PC-9 (cell line): ENCODE results near the gene DFFA. TPM values are rescaled to one million over a fixed set of nuclear protein-coding genes. Genes with fewer than 3 reads are reported as not detected.

ENCODE experiments used
- BruUV-seq: library from RNA; stranded (reverse); fragments of 400-500 nt; replicated peaks from 2 replicates; lab custom pipeline; 2021; lab: Mats Ljungman, UMichigan
- CTCF ChIA-PET: fragments of 300-600 bp; sonication (Branson Sonifier 250); formaldehyde crosslinking; loops from one replicate; lab custom pipeline; 2022; ENCODE audit warnings: antibody characterized with exemption; lab: Charles Lee
- POLR2A ChIA-PET: fragments of 300-600 bp; sonication (Branson Sonifier 250); formaldehyde crosslinking; loops from one replicate; lab custom pipeline; 2022; ENCODE audit warnings: antibody characterized with exemption; ENCODE audit not compliant: unreplicated experiment; lab: Charles Lee
- DNase-seq, 2 experiments: peaks; one replicate each; pipeline versions ENCODE4 v3.0.0 to v3.0.0-alpha.2; 2015 to 2022; ENCODE audit warnings: mixed read lengths in 1 of 2
- H2AFZ ChIP-seq: fragments of 200-600 bp; sonication (generic); 2 replicates; pipeline ENCODE4 v1.8.1; 2017; ENCODE audit warnings: antibody characterized with exemption
- H3F3A ChIP-seq: fragments of 200-600 bp; sonication (generic); 2 replicates; pipeline ENCODE4 v1.8.1; 2017; ENCODE audit warnings: antibody characterized with exemption, mild to moderate bottlenecking, low read depth; ENCODE audit not compliant: insufficient read depth
- H3K27ac ChIP-seq: fragments of 200-600 bp; sonication (generic); 2 replicates; pipeline ENCODE4 v1.6.1; 2016; ENCODE audit warnings: mixed run types
- H3K27me3 ChIP-seq: fragments of 200-600 bp; sonication (generic); 2 replicates; pipeline ENCODE4 v1.6.1; 2016; ENCODE audit warnings: low read depth, mixed run types; ENCODE audit not compliant: insufficient read depth
- H3K36me3 ChIP-seq: fragments of 200-600 bp; sonication (generic); 2 replicates; pipeline ENCODE4 v1.6.1; 2016; ENCODE audit warnings: low read depth, mixed run types
- H3K4me1 ChIP-seq: fragments of 200-600 bp; sonication (generic); replicated peaks from 2 replicates; pipeline ENCODE4 v1.6.1; 2016; ENCODE audit warnings: mixed run types; ENCODE audit not compliant: insufficient read depth
- H3K4me2 ChIP-seq: fragments of 200-600 bp; sonication (generic); 2 replicates; pipeline ENCODE4 v1.6.1; 2017; ENCODE audit warnings: mixed run types
- H3K4me3 ChIP-seq: fragments of 200-600 bp; sonication (generic); 2 replicates; pipeline ENCODE4 v1.6.1; 2016; ENCODE audit warnings: mixed run types
- H3K79me2 ChIP-seq: fragments of 200-600 bp; sonication (generic); 2 replicates; pipeline ENCODE4 v1.6.1; 2017; ENCODE audit warnings: low read depth, mixed run types
- H3K9me2 ChIP-seq: fragments of 200-600 bp; sonication (generic); 2 replicates; pipeline ENCODE4 v1.8.1; 2017; ENCODE audit warnings: mild to moderate bottlenecking; ENCODE audit not compliant: insufficient read depth
- H3K9me3 ChIP-seq: fragments of 200-600 bp; sonication (generic); 2 replicates; pipeline ENCODE4 v1.8.1; 2016; ENCODE audit warnings: low read depth; ENCODE audit not compliant: insufficient read depth
- H4K20me1 ChIP-seq: fragments of 200-600 bp; sonication (generic); 2 replicates; pipeline ENCODE4 v1.8.1; 2017; ENCODE audit not compliant: insufficient read depth
- EZH2 ChIP-seq: fragments of 200-600 bp; sonication (generic); IDR thresholded peaks from 2 replicates; pipeline ENCODE4 v1.8.0; 2017; ENCODE audit warnings: antibody characterized with exemption, low read depth
- intact Hi-C: fragments of 100-400 bp; cut with micrococcal nuclease; formaldehyde crosslinking; loops from one replicate; pipeline ENCODE4 v1.10.0; 2022; ENCODE audit not compliant: unreplicated experiment
- total RNA-seq: library from RNA; stranded (reverse); gene quantifications from 2 replicates; pipeline ENCODE4 v1.2.3, GENCODE V29; 2021
- TF ChIP-seq, protein P1 (sequence below): fragments of 200-600 bp; sonication (generic); conservative IDR thresholded peaks from 2 replicates; pipeline ENCODE4 v1.6.1; 2017; ENCODE audit warnings: mixed run types, antibody characterized with exemption, mild to moderate bottlenecking, moderate library complexity

The DFFA gene
- total RNA-seq, 1 experiment from 2014 or later: 35.2 TPM

DNA sequence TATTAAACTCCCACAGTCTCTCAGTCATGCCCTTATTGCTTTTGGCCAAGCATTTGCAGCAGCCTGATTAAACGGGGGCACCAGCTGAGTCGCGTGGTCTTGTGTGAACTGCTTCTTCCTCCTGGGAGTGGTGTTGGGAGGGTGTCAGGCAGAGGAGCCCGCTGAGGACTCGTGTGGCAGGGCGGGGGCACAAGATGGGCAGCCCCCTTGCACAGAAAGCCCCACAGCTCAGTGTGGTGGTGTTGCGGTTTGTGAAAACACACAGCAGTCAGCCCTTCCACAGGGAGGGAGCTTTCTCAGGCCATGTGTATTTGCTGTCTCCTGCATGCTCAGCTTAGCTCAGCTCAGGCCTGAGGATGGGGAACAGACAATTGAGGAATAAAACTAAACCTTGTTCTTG lies 24.8 kb upstream of the DFFA start:
- Histone ChIP-seq H3K27me3 (no peaks in the 10 kb centered on the region), H3K9me2 (no peaks in the 10 kb centered on the region), H3K4me3 (no peak overlapping the region), H3K36me3 (no peaks in the 10 kb centered on the region), H3K4me1 (no peaks in the 10 kb centered on the region), H3K9me3 (no peaks in the 10 kb centered on the region), H2AFZ (no peak overlapping the region), H4K20me1 (peaks cover 12% of the 10 kb centered on the region; the same call in 1 of the 2 replicates), H3K27ac (no peak overlapping the region), H3K79me2 (peaks cover 31% of the 10 kb centered on the region), H3K4me2 (no peak overlapping the region), H3F3A (peaks cover 4% of the 10 kb centered on the region; the same call in 1 of the 2 replicates)
- BruUV-seq: no TSS peak
- CTCF ChIA-PET: no interaction called here
- intact Hi-C loops: loop anchor here (5.0 kb wide), 1 partner anchor 415 kb away; no protein-coding TSS in a partner anchor
- DNase-seq: no peak
- TF ChIP-seq, protein P1, sequence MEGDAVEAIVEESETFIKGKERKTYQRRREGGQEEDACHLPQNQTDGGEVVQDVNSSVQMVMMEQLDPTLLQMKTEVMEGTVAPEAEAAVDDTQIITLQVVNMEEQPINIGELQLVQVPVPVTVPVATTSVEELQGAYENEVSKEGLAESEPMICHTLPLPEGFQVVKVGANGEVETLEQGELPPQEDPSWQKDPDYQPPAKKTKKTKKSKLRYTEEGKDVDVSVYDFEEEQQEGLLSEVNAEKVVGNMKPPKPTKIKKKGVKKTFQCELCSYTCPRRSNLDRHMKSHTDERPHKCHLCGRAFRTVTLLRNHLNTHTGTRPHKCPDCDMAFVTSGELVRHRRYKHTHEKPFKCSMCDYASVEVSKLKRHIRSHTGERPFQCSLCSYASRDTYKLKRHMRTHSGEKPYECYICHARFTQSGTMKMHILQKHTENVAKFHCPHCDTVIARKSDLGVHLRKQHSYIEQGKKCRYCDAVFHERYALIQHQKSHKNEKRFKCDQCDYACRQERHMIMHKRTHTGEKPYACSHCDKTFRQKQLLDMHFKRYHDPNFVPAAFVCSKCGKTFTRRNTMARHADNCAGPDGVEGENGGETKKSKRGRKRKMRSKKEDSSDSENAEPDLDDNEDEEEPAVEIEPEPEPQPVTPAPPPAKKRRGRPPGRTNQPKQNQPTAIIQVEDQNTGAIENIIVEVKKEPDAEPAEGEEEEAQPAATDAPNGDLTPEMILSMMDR: no peak
- no peak for TF ChIP-seq EZH2
- POLR2A ChIA-PET: no interaction called here

DNA sequence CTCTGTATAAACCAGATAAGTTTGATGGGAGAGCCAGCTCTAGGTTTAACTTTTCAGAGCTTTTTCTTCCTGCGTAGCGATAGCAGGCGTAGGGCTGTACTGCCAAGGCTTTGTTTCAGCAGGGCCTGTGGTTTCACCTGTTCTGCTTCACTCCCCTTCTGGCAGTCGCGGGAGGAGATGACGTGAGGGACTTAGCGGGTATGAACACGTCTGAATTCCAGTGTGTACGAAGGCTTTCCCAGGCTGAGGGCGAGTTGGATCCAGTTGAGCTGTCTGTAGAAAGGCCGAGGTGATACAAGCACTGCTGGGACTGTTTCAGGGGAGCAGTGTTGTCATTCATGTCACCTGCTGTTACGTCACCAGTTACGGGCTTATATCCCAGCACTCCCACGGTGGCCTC lies 23.6 kb upstream of the DFFA start:
- intact Hi-C loops: loop anchor here (5.0 kb wide), 1 partner anchor 416 kb away; no protein-coding TSS in a partner anchor
- H4K20me1 ChIP-seq: peaks cover 11% of the 10 kb centered on the region; the same call in 1 of the 2 replicates
- H3K79me2 ChIP-seq: peaks cover 31% of the 10 kb centered on the region
- TF ChIP-seq, protein P1: no peak
- no peak for TF ChIP-seq EZH2
- no peak overlapping the region for H3K4me3 ChIP-seq
- BruUV-seq: no TSS peak
- no peaks in the 10 kb centered on the region for H3K9me3 ChIP-seq
- peaks cover 4% of the 10 kb centered on the region; the same call in 1 of the 2 replicates for H3F3A ChIP-seq
- ChIA-PET POLR2A (no interaction called here), CTCF (no interaction called here)
- no peaks in the 10 kb centered on the region for H3K4me1 ChIP-seq
- DNase-seq: no peak
- no peak overlapping the region for H2AFZ ChIP-seq
- H3K27me3 ChIP-seq: no peaks in the 10 kb centered on the region
- H3K27ac ChIP-seq: no peak overlapping the region
- H3K9me2 ChIP-seq: no peaks in the 10 kb centered on the region
- H3K36me3 ChIP-seq: no peaks in the 10 kb centered on the region
- H3K4me2 ChIP-seq: no peak overlapping the region

DNA sequence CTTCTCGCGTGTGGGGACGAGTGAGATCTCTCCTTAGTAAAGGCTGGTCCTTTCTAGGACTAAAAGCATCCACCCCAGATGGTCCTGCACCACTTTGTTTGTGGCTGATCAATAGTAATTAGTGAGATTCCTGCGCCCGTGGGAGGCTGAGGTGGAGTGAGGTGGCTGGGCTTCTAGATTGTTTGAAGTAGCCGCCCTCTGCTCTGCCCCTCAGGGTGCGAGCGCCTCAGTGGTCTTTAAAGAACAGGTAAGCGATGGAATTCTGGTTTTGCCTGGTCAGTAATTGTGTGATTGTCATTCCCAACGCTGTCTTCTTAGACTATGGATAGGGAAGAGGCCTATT lies 23.1 kb upstream of the DFFA start:
- no peak for DNase-seq
- ChIA-PET POLR2A (no interaction called here), CTCF (interaction anchor here (0.5 to 2.9 kb wide), 4 partner anchors 66 to 370 kb away, joined by 3 to 19 read pairs (median 4); partner anchors contain the start of gene CENPS)
- Histone ChIP-seq H3F3A (peaks cover 4% of the 10 kb centered on the region; the same call in 1 of the 2 replicates), H3K4me1 (no peaks in the 10 kb centered on the region), H3K36me3 (no peaks in the 10 kb centered on the region), H3K9me2 (no peaks in the 10 kb centered on the region), H3K27ac (no peak overlapping the region), H4K20me1 (peaks cover 8% of the 10 kb centered on the region; the same call in 1 of the 2 replicates), H3K4me2 (no peak overlapping the region), H3K27me3 (no peaks in the 10 kb centered on the region), H3K9me3 (no peaks in the 10 kb centered on the region), H2AFZ (no peak overlapping the region), H3K79me2 (peaks cover 29% of the 10 kb centered on the region), H3K4me3 (no peak overlapping the region)
- BruUV-seq: no TSS peak
- TF ChIP-seq, protein P1: no peak
- no peak for TF ChIP-seq EZH2
- intact Hi-C loops: loop anchor here (5.0 kb wide), 1 partner anchor 417 kb away; no protein-coding TSS in a partner anchor
